Natural killer cell (primary cell): Measurements from ENCODE around the gene PGAM2. TPM values are rescaled to one million over a fixed set of nuclear protein-coding genes. Genes with fewer than 3 reads are reported as not detected.

Source experiments
- ATAC-seq, 3 donors: fragments of 150-1000 bp in 2 of 3; fragments of 200-7000 bp in 1 of 3; cut with Tn5 transposase; 1 replicate in 1 of 3; 2 replicates in 2 of 3; pipeline ENCODE4 v1.10.0; 2021; ENCODE audit warnings: mild to moderate bottlenecking in 2 of 3, moderate library complexity in 2 of 3
- DNase-seq, 2 donors: peaks; one replicate each; pipeline versions ENCODE4 v3.0.0 to v3.0.0-alpha.2; 2013 to 2021; ENCODE audit warnings: mixed read lengths in 1 of 2
- H3K27ac ChIP-seq: one replicate; pipeline ENCODE4 v1.5.1; 2013; ENCODE audit warnings: mild to moderate bottlenecking, low read length
- H3K27me3 ChIP-seq: one replicate; pipeline ENCODE4 v1.6.1; 2013; ENCODE audit warnings: low read length; ENCODE audit not compliant: control insufficient read depth, insufficient read depth
- H3K36me3 ChIP-seq: one replicate; pipeline ENCODE4 v1.6.1; 2013; ENCODE audit warnings: low read length; ENCODE audit not compliant: control insufficient read depth, insufficient read depth
- H3K4me1 ChIP-seq: one replicate; pipeline ENCODE4 v1.6.1; 2013; ENCODE audit warnings: low read length; ENCODE audit not compliant: control insufficient read depth, insufficient read depth
- H3K4me3 ChIP-seq: one replicate; pipeline ENCODE4 v1.5.1; 2013; ENCODE audit warnings: low read length
- H3K9me3 ChIP-seq: one replicate; pipeline ENCODE4 v1.6.1; 2013; ENCODE audit warnings: low read length; ENCODE audit not compliant: control insufficient read depth, insufficient read depth
- H3K27ac Mint-ChIP-seq, 2 donors: one replicate each; pipeline ENCODE4 v1.8.0; 2022; ENCODE audit warnings: mild to moderate bottlenecking in 2 of 2, mixed read lengths in 2 of 2, moderate library complexity in 1 of 2
- H3K27me3 Mint-ChIP-seq, 2 donors: one replicate each; pipeline ENCODE4 v1.8.0; 2022; ENCODE audit warnings: low read depth in 2 of 2, mixed read lengths in 2 of 2
- H3K36me3 Mint-ChIP-seq: one replicate; pipeline ENCODE4 v1.8.0; 2022; ENCODE audit warnings: mixed read lengths
- H3K4me1 Mint-ChIP-seq, 2 donors: one replicate each; pipeline ENCODE4 v1.8.0; 2022; ENCODE audit warnings: mixed read lengths in 2 of 2
- H3K4me3 Mint-ChIP-seq: one replicate; pipeline ENCODE4 v1.8.0; 2022; ENCODE audit warnings: mild to moderate bottlenecking, moderate library complexity, mixed read lengths
- H3K9me3 Mint-ChIP-seq, 2 donors: one replicate each; pipeline ENCODE4 v1.8.0; 2022; ENCODE audit warnings: mixed read lengths in 2 of 2
- WGBS: methylation state at CpG from one replicate; pipeline ENCODE4 v1.1.7; 2013; ENCODE audit warnings: missing lambda C conversion rate; ENCODE audit not compliant: insufficient coverage; 5-methylcytosine and 5-hydroxymethylcytosine counted together
- intact Hi-C: fragments of 100-400 bp; cut with micrococcal nuclease; formaldehyde crosslinking; loops from one replicate; pipeline ENCODE4 v1.14.2; 2022
- total RNA-seq, 4 donors: library from RNA; stranded (reverse); fragments of 120-200 nt in 1 of 4; gene quantifications; one replicate each; pipeline versions ENCODE4 v1.2.3 to v1.2.4, GENCODE V29; 2013 to 2022
- TF ChIP-seq, protein P1 (sequence below): fragments of 200-600 bp; IDR thresholded peaks from one replicate; pipeline ENCODE4 v1.8.0; 2022; ENCODE audit warnings: antibody characterized with exemption

PGAM2 gene
- total RNA-seq: 1 to 10 TPM; 1.0 to 1.9 (median 1.5) TPM
- 1.3 TPM for total RNA-seq (2013)

- WGBS: 43% methylated on average over 14 of the region's 14 CpGs
- peak within 1 kb of the TSS; percentile 29 to 70 for H3K27ac Mint-ChIP-seq
- Histone ChIP-seq H3K4me3 (no peak within 1 kb of the TSS), H3K27me3 (no peaks in the 10 kb centered on the region), H3K9me3 (no peaks in the 10 kb centered on the region), H3K36me3 (peaks cover 22% of the 10 kb centered on the region), H3K27ac (peak within 1 kb of the TSS; percentile 19), H3K4me1 (peaks cover 22% of the 10 kb centered on the region)
- H3K9me3 Mint-ChIP-seq: no peaks in the 10 kb centered on the region
- H3K4me1 Mint-ChIP-seq: peaks cover 12 to 23% of the 10 kb centered on the region in 2 donors
- DNase-seq: no peak
- intact Hi-C loops: no loop called here
- no peaks in the 10 kb centered on the region for H3K36me3 Mint-ChIP-seq
- TF ChIP-seq, protein P1, sequence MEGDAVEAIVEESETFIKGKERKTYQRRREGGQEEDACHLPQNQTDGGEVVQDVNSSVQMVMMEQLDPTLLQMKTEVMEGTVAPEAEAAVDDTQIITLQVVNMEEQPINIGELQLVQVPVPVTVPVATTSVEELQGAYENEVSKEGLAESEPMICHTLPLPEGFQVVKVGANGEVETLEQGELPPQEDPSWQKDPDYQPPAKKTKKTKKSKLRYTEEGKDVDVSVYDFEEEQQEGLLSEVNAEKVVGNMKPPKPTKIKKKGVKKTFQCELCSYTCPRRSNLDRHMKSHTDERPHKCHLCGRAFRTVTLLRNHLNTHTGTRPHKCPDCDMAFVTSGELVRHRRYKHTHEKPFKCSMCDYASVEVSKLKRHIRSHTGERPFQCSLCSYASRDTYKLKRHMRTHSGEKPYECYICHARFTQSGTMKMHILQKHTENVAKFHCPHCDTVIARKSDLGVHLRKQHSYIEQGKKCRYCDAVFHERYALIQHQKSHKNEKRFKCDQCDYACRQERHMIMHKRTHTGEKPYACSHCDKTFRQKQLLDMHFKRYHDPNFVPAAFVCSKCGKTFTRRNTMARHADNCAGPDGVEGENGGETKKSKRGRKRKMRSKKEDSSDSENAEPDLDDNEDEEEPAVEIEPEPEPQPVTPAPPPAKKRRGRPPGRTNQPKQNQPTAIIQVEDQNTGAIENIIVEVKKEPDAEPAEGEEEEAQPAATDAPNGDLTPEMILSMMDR: no peak
- no peaks in the 10 kb centered on the region for H3K27me3 Mint-ChIP-seq
- ATAC-seq: peak; percentile 38 to 68 (median 51)
- H3K4me3 Mint-ChIP-seq: no peak within 1 kb of the TSS
Observed at GRCh38 chr7:44065431-44066110, at the start of gene PGAM2. Gene PGAM2, minus strand, starts transcription at chr7:44065567. Its CDS starts 38 bp downstream, at chr7:44065529.

- no peak overlapping the region for H3K4me3 ChIP-seq
- TF ChIP-seq, protein P1: no peak
- DNase-seq: no peak
- Mint-ChIP-seq H3K9me3 (no peaks in the 10 kb centered on the region), H3K27me3 (no peaks in the 10 kb centered on the region), H3K4me1 (peaks cover 0 to 8% of the 10 kb centered on the region in 2 donors), H3K27ac (no peak overlapping the region), H3K4me3 (no peak overlapping the region), H3K36me3 (no peaks in the 10 kb centered on the region)
- no peak overlapping the region for H3K27ac ChIP-seq
- no peaks in the 10 kb centered on the region for H3K27me3 ChIP-seq
- ATAC-seq: no peak
- no peaks in the 10 kb centered on the region for H3K4me1 ChIP-seq
- intact Hi-C loops: no loop called here
- no peaks in the 10 kb centered on the region for H3K9me3 ChIP-seq
- WGBS: 95% methylated on average over 12 of the region's 12 CpGs
- peaks cover 22% of the 10 kb centered on the region for H3K36me3 ChIP-seq
Observed at GRCh38 chr7:44114586-44115310, 49.4 kb upstream of the PGAM2 start.

GRCh38 chr7:44113764-44114354 is 48.5 kb upstream of the PGAM2 start:
- no peaks in the 10 kb centered on the region for H3K27me3 ChIP-seq
- no peak overlapping the region for H3K4me3 ChIP-seq
- H3K4me1 ChIP-seq: no peaks in the 10 kb centered on the region
- H3K9me3 Mint-ChIP-seq: no peaks in the 10 kb centered on the region
- DNase-seq (no peak), ATAC-seq (no peak)
- no peaks in the 10 kb centered on the region for H3K36me3 Mint-ChIP-seq
- 96% methylated on average over 24 of the region's 24 CpGs for WGBS
- no peak overlapping the region for H3K27ac ChIP-seq
- H3K27ac Mint-ChIP-seq: no peak overlapping the region
- H3K36me3 ChIP-seq: peaks cover 19% of the 10 kb centered on the region
- no peaks in the 10 kb centered on the region for H3K27me3 Mint-ChIP-seq
- H3K4me3 Mint-ChIP-seq: no peak overlapping the region
- peaks cover 0 to 5% of the 10 kb centered on the region in 2 donors for H3K4me1 Mint-ChIP-seq
- intact Hi-C loops: no loop called here
- no peaks in the 10 kb centered on the region for H3K9me3 ChIP-seq
- TF ChIP-seq, protein P1: no peak
